Neural cell (in vitro differentiated cells): ENCODE results near the gene PPP2R5E.

ENCODE experiments used
- CTCF ChIP-seq: fragments of 450-650 bp; IDR thresholded peaks from 2 replicates; pipeline ENCODE4 v1.5.1; 2014; ENCODE audit warnings: antibody characterized with exemption, mild to moderate bottlenecking, moderate library complexity; ENCODE audit not compliant: poor library complexity, severe bottlenecking
- EP300 ChIP-seq: fragments of 450-650 bp; conservative IDR thresholded peaks from 2 replicates; pipeline ENCODE4 v1.6.1; 2014; ENCODE audit warnings: antibody characterized with exemption, mild to moderate bottlenecking, moderate library complexity; ENCODE audit not compliant: poor library complexity, severe bottlenecking
- POLR2AphosphoS5 ChIP-seq: IDR thresholded peaks from 2 replicates; pipeline ENCODE4 v1.6.1; 2012
- REST ChIP-seq: IDR thresholded peaks from 2 replicates; pipeline ENCODE4 v1.6.1; 2012; ENCODE audit warnings: borderline replicate concordance

GRCh38 chr14:63480599-63480998, 62.6 kb downstream of the PPP2R5E start:
- TF ChIP-seq POLR2AphosphoS5 (no peak), CTCF (no peak), EP300 (no peak), REST (no peak)
